ENCODE measurements around the gene ZNF580. TPM values are rescaled to one million over a fixed set of nuclear protein-coding genes. Genes with fewer than 3 reads are reported as not detected.
A peak's percentile ranks its signal among the peaks of the same experiment; 100 is the strongest.

The ZNF580 gene
- total RNA-seq, 6 donors from 2014 or later: 28.1 to 84.1 (median 38.0) TPM

- Histone ChIP-seq H3K36me3 (peaks cover 0 to 4% (median 2%) of the 10 kb centered on the region in 4 donors), H3K9me3 (no peaks in the 10 kb centered on the region), H3K27ac (no peak overlapping the region), H3K4me3 (no peak overlapping the region), H3K4me1 (peaks cover 51 to 77% (median 55%) of the 10 kb centered on the region in 4 donors), H3K27me3 (no peaks in the 10 kb centered on the region)
- 75 to 91% methylated on average over 4 of the region's 4 CpGs for WGBS, 2 donors
- no peak for ATAC-seq (ENCODE audit: low FRiP score in 2 of 2)
- no peak for DNase-seq
- TF ChIP-seq EP300 (IDR thresholded peaks at IDR 0.05) (no peak), POLR2A (IDR thresholded peaks at IDR 0.05) (no peak), POLR2AphosphoS5 (IDR thresholded peaks at IDR 0.05) (no peak), CTCF (IDR thresholded peaks at IDR 0.05) (no peak)
These were observed 4.1 kb upstream of the ZNF580 start for GRCh38 chr19:55636723-55637122.

GRCh38 chr19:55637534-55637933, 3.3 kb upstream of the ZNF580 start:
- DNase-seq: no peak
- H3K27ac ChIP-seq: no peak overlapping the region
- H3K4me1 ChIP-seq: peaks cover 58 to 77% (median 60%) of the 10 kb centered on the region in 4 donors
- peaks cover 0 to 4% (median 2%) of the 10 kb centered on the region in 4 donors for H3K36me3 ChIP-seq
- no peak for ATAC-seq (ENCODE audit: low FRiP score in 2 of 2)
- no peaks in the 10 kb centered on the region for H3K9me3 ChIP-seq
- 86 to 91% methylated on average over 8 to 11 of the region's 11 CpGs for WGBS, 2 donors
- H3K27me3 ChIP-seq: no peaks in the 10 kb centered on the region
- TF ChIP-seq EP300 (IDR thresholded peaks at IDR 0.05) (no peak), POLR2AphosphoS5 (IDR thresholded peaks at IDR 0.05) (no peak), CTCF (IDR thresholded peaks at IDR 0.05) (no peak), POLR2A (IDR thresholded peaks at IDR 0.05) (peak in 1 of 4 donors; percentile 6)
- H3K4me3 ChIP-seq: no peak overlapping the region

- Histone ChIP-seq H3K9me3 (no peaks in the 10 kb centered on the region), H3K4me1 (peaks cover 63 to 88% (median 68%) of the 10 kb centered on the region in 4 donors), H3K27me3 (no peaks in the 10 kb centered on the region), H3K36me3 (peaks cover 0 to 4% (median 2%) of the 10 kb centered on the region in 4 donors), H3K4me3 (no peak overlapping the region), H3K27ac (no peak overlapping the region)
- DNase-seq: no peak
- WGBS, 2 donors: 87 to 91% methylated on average over 6 of the region's 6 CpGs
- TF ChIP-seq POLR2AphosphoS5 (IDR thresholded peaks at IDR 0.05): no peak
- no peak for TF ChIP-seq POLR2A (IDR thresholded peaks at IDR 0.05)
- peak in 5 of 6 experiments; percentile 10 to 50 (median 27) for TF ChIP-seq CTCF (IDR thresholded peaks at IDR 0.05)
- no peak for TF ChIP-seq EP300 (IDR thresholded peaks at IDR 0.05)
- ATAC-seq (ENCODE audit: low FRiP score in 2 of 2): no peak
These were observed 1.9 kb upstream of the ZNF580 start for GRCh38 chr19:55638864-55639359.

GRCh38 chr19:55640043-55640576, 692 bp upstream of the ZNF580 start:
- Histone ChIP-seq H3K9me3 (no peaks in the 10 kb centered on the region), H3K4me3 (peak overlapping the region; percentile 74 to 96 (median 86)), H3K27me3 (no peaks in the 10 kb centered on the region), H3K36me3 (peaks cover 3 to 10% (median 8%) of the 10 kb centered on the region in 4 donors), H3K27ac (peak overlapping the region; percentile 88 to 94 (median 92)), H3K4me1 (peaks cover 66 to 95% (median 73%) of the 10 kb centered on the region in 4 donors)
- WGBS, 2 donors: 27% methylated on average over 13 to 27 of the region's 38 CpGs
- TF ChIP-seq CTCF (IDR thresholded peaks at IDR 0.05) (peak; percentile 46 to 81 (median 66)), POLR2A (IDR thresholded peaks at IDR 0.05) (peak in 1 of 4 donors; percentile 52), POLR2AphosphoS5 (IDR thresholded peaks at IDR 0.05) (peak in 1 of 2 donors; percentile 23), EP300 (IDR thresholded peaks at IDR 0.05) (no peak)
- DNase-seq (peak; percentile 78 to 95), ATAC-seq (ENCODE audit: low FRiP score in 2 of 2) (peak; percentile 38 to 54)

Data from upper lobe of left lung (tissue), 6 donors.